Epithelial cell of proximal tubule (primary cell): ENCODE measurements around the gene DENND5A. TPM values are rescaled to one million over a fixed set of nuclear protein-coding genes. Genes with fewer than 3 reads are reported as not detected.
"Not testable (repeated sequence)": the region's sequence is repeated elsewhere in the genome, so short reads cannot be mapped to it uniquely, and the experiment has no call there.

Experiments used
- DNase-seq: peaks from one replicate; pipeline ENCODE4 v3.0.0-alpha.2; 2011; ENCODE audit warnings: low read depth
- H3K4me3 ChIP-seq: 2 replicates; pipeline ENCODE4 v1.5.1; 2011; ENCODE audit warnings: low read depth, mild to moderate bottlenecking, low read length
- CTCF ChIP-seq: conservative IDR thresholded peaks from 2 replicates; pipeline ENCODE4 v1.5.1; 2012; ENCODE audit warnings: low read depth, mild to moderate bottlenecking, low read length
- total RNA-seq: library from RNA; depleted of rRNA; stranded (reverse); fragments of >200 nt; gene quantifications from 2 replicates; pipeline ENCODE4 v1.2.3, GENCODE V29; 2015

DENND5A gene
- total RNA-seq, 1 donor from 2014 or later: 75.0 TPM

DNA sequence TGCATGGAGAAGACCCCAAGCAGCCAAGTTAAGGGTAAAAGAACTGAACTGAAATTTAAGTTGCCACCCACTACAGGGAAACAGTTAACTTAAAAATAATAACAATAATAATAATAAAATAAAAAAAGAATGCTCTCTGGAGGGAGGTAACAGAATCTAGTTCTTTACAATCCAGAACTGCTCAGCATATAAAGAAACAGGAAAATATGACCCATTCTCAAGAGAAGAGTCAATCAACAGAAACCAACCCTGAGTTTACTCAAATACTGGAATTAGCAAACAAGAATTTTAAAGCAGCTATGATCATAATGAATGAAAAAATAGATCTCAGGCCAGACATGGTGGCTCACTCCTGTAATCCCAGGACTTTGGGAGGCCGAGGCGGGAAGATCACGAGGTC lies 53.8 kb downstream of the DENND5A start:
- TF ChIP-seq CTCF: no peak
- no peak for DNase-seq
- H3K4me3 ChIP-seq: no peak overlapping the region

GRCh38 chr11:9210922-9211320 lies 54.2 kb downstream of the DENND5A start:
- no peak for DNase-seq
- no peak overlapping the region for H3K4me3 ChIP-seq
- no peak for TF ChIP-seq CTCF

- no peak for DNase-seq
- no peak overlapping the region for H3K4me3 ChIP-seq
- TF ChIP-seq CTCF: no peak
Measured at GRCh38 chr11:9210224-9210921, 54.8 kb downstream of the DENND5A start.

GRCh38 chr11:9209604-9210003 lies 55.5 kb downstream of the DENND5A start:
- DNase-seq, H3K4me3 ChIP-seq: not testable (repeated sequence)

DNA sequence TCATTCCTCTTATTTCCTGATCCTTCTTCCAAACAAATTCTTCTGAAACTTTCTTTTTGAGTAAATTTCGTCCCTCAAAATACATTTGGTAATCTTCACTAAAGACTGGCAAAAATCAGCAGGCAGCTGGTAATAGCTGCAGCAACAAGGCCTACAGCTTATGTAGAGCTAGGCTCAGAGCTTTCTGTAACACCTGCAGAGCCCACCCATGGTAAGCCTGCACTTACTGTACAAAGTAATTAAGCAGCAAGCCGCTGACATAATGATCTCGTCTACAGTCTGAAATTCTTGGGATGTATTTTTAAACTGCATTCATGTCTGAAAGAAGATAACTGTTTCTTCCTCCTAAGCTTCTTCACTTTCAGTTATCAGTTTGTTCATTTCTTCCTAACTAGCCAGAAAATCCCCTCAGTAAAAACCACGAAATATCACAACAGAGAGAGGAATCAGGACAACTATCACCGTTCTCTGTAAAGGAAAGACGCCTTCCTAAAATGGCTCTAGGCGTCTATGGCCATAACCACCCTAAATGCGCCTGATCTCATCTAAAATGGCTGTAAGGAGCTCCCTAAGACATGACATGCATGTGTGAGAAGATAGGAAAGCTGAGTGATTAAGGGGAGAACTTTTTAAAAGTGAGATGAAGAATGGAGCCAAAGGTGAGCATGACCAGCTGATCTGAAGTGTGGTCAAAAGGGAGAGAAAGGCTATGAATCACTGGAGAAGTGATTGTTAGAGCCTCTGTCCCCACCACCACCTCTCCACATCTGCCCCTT lies 56.2 kb downstream of the DENND5A start:
- TF ChIP-seq CTCF: no peak
- H3K4me3 ChIP-seq: no peak overlapping the region
- DNase-seq: no peak

- no peak for TF ChIP-seq CTCF
- H3K4me3 ChIP-seq: no peak overlapping the region
- no peak for DNase-seq
Measured at GRCh38 chr11:9207229-9207628, 57.9 kb downstream of the DENND5A start.

DNA sequence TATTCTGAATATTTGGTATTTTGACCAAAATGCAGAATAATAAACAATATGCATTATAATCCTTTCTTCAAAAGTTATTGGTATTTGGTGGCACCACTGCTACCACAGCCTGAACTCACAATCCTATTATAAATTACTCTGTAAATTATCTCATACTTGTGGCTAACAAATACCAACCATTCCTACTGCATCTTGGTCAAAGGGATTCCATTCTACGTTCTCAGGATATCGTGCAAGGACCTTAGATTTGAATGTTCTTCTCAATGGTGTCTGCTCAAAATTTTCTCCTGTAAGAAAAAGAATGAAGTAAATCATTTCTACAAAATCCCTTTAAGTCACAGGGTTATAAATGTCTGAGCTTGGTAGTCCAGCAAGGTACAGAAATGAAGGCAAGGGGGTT lies 58.7 kb downstream of the DENND5A start:
- H3K4me3 ChIP-seq: no peak overlapping the region
- DNase-seq: no peak
- no peak for TF ChIP-seq CTCF
